Left forelimb (tissue), 1 donor: Measurements from ENCODE around the gene KCNN1.
"Not testable (repeated sequence)": the region's sequence is repeated elsewhere in the genome, so short reads cannot be mapped to it uniquely, and the experiment has no call there.

Experiments
- DNase-seq: peaks from one replicate; pipeline ENCODE4 v3.0.0-alpha.2; 2018; ENCODE audit warnings: low spot score

Gene KCNN1

DNA sequence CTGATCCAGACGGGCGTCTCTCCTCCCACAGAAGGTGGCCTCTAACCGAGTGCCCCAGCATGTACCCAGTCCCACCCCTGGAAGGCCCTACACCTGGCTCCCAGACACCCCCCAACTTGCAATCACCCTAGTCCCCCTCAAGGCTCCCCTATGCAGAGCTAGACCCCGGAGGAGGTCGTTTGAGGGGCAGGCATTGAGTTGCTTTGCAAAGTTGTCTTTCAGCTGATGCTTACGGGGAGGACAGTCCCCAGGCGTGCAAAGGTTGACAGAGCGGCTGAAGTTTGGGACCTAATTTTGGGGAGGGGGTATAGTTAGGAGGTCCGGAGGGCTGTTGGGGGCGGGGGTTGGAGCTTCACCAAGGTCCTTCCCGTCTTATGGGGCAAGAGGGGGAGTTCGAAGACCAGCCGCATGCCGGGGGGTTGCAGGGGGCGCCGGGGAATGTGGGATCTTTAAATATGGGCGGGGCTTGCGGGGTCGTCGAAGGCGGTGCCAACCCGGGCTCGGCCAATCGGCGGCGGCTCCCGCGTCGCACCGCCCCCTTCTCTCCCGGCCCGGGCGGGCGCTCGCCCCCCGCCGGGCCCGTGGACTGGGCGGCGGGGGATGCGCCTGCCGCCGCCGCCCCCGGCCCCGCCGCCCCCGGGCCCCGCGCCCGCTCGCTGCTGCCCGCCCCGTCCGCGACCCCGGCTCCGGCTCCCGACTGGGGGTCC, at the start of gene KCNN1:
Gene KCNN1, plus strand, starts transcription at position 558 of the 707 bp plus-strand sequence. CDS start 6,782 bp downstream, outside the sequence.
- DNase-seq: peak; percentile 66

DNA sequence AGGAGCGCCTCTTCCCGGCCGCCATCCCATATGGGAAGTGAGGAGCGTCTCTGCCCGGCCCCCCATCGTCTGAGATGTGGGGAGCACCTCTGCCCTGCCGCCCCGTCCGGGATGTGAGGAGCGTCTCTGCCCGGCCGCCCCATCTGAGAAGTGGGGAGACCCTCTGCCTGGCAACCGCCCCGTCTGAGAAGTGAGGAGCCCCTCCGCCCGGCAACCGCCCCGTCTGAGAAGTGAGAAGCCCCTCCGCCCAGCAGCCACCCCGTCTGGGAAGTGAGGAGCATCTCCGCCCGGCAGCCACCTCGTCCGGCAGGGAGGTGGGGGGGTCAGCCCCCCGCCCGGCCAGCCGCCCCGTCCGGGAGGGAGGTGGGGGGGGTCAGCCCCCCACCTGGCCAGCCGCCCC, 48.8 kb upstream of the KCNN1 start:
- DNase-seq: not testable (repeated sequence)

GRCh38 chr19:17919122-17919521, 47.8 kb upstream of the KCNN1 start:
- not testable (repeated sequence) for DNase-seq

DNA sequence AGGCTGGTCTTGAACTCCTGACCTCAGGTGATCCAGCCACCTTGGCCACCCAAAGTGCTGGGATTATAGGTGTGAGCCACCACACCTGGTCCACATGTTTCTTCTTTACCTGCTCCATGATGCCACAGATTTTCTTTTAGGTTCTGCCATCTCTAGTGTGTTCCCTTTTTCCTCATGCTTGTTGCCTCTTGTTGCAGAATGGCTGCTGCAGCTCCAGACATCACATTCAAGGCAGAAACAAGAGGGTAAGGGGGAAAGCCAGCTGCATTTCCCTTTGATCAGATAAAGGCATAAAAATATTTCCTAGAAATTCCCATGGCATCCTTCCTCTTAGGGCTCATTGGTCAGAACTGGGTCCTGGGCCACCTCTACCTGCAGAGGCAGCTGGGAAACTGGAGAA, 46.4 kb upstream of the KCNN1 start:
- no peak for DNase-seq

GRCh38 chr19:17922138-17922537, 44.8 kb upstream of the KCNN1 start:
- no peak for DNase-seq

GRCh38 chr19:17926044-17926443, 40.9 kb upstream of the KCNN1 start:
- DNase-seq: no peak

GRCh38 chr19:17929056-17929455, 37.9 kb upstream of the KCNN1 start:
- no peak for DNase-seq

DNA sequence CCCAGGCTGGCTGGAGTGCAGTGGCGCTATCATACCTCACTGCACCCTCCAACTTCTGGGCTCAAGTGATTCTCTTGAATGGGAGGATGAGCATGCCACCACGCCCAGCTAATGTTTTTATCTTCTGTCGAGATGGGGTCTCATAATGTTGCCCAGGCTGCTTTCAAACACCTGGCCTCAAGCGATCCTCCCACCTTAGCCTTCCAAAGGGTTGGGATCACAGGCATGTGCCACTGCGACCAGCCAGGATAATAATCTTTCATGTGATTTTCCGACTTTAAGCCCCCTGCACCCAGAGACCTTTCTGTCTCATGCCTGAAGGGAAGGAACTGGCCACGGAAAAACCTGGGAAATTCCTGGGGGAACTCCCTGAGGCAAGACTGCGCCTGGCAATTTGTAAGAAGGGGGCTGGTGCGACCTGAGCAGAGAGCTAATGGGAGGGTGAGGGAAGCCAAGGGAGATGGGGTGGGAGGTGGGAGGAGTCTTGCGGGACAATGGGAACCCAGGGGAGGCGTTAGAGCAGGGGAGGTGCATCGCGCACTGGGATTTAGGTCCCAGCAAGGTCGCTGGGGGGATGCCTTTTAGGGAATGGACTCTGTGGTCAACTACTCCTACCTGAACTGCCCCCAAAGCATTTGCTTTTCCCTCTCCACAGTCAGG, 35.2 kb upstream of the KCNN1 start:
- no peak for DNase-seq

DNA sequence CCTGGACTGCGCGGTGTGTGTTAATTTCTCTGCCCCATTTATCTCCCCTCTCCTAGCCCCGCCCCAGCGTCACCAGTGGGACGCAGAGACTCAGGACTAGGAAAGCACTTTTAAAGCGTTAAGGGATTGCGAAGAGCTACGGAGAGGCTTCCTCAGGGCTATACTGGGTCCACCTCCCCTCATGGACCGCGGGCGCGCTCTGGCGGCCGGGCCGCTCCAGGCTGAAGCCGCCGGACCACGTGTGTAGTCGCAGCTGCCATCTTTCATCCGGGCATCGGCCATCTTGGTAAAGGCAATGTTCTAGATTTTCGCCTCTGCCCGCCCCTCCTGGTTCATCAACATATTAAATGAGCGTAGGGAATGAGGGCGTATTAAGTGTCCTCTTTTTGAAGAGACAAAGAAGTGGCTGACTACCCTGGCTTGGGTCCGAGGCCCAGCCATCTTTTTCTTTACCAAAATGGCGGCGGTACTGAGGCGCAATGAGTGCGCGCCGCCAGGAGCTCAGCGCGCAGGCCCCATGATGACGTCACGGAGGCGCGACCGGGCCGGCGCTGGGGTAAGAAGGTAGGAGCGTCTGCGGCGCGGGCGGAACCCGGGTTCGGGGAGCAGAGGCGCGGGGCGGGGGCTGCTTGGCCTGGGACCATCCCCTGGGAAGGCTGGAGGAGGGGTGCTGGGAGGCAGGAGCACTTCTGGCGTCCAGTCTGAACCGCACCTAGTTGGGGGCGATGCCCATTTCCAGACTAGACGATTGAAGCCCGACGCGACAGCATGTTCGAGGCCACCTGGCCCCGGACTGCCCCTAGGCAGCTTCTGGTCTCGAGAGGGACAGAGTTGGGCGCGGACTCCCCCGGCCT, 34.2 kb upstream of the KCNN1 start, which contains the start of gene CCDC124:
Gene CCDC124, plus strand, starts transcription at position 531 of the 854 bp plus-strand sequence. CDS start 3,406 bp downstream, outside the sequence.
- peak; percentile 93 for DNase-seq

- DNase-seq: no peak
Measured at GRCh38 chr19:17933414-17934129, 33.3 kb upstream of the KCNN1 start.

- no peak for DNase-seq
Measured at GRCh38 chr19:17936379-17936778, 30.5 kb upstream of the KCNN1 start.

- no peak for DNase-seq
Measured at GRCh38 chr19:17937371-17937900, 29.5 kb upstream of the KCNN1 start.

- peak; percentile 87 for DNase-seq
Measured at GRCh38 chr19:17938092-17938845, 28.6 kb upstream of the KCNN1 start.

DNA sequence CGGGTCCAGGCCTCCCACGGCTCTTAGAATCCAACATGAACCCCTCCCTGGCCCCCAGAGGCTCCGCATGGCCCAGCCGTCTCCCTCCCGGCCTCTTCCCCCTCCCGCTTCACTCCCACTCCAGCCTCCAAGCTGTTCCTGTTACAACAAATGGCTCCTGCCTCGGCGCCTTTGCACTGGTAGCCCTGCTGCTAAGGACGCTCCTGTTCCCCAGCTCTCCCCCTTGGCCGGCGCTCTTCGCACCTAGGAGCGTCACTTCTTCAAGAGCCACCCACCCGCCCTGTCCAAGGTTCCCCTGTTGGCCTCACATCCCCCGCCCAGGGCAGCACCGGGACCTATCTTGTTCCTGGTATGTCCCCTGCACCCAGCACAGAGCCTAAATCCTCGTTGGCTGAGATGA, 24.7 kb upstream of the KCNN1 start:
- DNase-seq: no peak

GRCh38 chr19:17942582-17943273, 24.2 kb upstream of the KCNN1 start:
- DNase-seq: no peak

DNA sequence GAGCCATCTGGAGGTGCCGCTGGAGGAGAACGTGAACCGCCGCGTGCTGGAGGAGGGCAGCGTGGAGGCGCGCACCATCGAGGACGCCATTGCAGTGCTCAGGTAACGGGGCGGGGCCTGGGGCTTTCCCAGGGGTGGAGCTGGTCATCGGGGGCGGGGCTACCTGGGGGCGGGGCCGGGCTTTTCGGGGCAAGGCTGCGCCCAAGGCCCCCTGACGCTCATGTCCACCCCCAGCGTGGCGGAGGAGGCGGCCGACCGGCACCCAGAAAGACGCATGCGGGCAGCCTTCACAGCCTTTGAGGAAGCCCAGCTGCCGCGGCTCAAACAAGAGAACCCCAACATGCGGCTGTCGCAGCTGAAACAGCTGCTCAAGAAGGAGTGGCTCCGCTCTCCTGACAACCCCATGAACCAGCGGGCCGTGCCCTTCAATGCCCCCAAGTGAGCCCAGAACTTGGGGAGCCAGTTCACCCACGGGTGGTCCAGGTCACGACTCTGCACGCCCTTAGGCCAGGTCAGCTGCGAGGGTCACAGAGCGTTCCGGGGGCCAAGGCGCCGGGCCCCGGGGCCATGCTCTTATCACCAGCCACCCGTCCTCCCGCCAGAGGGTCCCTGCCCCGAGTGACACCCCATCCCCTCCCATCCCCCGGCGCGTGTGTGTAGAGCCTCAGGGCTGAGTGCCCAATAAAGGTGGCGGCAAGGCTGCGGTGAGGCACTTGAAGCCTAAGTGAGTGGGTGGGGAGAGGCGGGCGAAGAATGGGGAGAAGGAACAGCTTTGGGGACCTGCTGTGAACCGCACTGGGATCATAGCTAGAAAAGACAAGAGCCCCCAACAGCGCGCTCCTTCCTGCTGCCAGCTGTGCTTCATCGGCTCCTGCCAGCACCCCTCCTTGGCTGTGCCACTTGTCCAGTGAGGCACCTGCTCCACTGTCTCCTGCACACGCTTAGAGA, 23.4 kb upstream of the KCNN1 start:
- DNase-seq: no peak

DNA sequence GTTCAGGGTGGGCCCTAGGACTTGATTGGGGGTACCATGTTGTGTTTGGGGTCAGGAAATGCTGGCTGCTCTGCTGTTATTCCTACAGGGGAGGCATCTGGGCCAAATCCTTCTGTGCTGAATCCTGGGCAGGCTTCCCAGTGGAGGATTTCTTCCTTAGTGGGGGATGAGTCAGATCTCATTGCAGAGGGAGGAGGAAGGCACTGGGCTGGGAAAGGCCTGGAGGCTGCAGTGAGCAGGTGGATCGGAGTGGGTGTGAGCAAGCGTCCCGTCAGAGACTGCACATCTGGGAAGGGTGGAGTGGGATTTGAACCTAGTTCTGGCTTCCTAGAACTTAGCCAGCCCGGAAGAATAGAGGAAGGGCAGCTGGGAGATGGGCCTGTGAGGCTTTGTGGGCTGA, 22.6 kb upstream of the KCNN1 start:
- no peak for DNase-seq

GRCh38 chr19:17946965-17947784, 19.7 kb upstream of the KCNN1 start:
- DNase-seq: no peak
